Measurements from ENCODE around the gene ADAM12.
"Not testable (repeated sequence)": the region's sequence is repeated elsewhere in the genome, so short reads cannot be mapped to it uniquely, and the experiment has no call there.

The ADAM12 gene

DNA sequence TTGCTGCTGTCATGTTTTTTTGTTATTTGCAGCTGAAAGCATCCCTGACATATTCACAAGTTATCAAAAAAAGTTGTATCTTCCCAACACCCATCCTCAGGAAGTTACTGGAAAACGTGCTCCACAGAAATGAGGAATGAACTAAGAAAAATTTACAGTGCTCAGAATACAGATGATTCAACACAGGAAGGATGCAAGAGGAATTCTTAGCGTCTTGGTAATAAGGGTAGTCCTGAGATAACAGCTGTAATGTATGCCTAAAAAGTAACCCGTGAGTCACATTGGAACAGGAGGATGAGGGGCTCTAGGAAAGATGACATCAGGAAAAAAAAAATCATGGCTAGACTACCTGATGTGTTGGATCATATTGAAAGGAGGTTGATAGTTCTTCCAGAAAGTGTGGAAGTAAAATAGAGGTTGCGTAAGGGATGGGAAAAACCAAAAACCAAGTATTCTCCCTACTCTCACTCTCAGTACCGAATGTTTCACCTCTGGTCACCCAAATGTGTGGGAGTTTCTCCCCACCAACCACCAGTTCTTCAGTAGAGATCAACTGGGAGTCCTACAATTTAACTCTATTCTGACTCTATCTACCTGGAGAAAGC, 3.9 kb downstream of the ADAM12 start:
- no peaks in the 10 kb centered on the region for H3K27me3 ChIP-seq
- TF ChIP-seq, protein P1, sequence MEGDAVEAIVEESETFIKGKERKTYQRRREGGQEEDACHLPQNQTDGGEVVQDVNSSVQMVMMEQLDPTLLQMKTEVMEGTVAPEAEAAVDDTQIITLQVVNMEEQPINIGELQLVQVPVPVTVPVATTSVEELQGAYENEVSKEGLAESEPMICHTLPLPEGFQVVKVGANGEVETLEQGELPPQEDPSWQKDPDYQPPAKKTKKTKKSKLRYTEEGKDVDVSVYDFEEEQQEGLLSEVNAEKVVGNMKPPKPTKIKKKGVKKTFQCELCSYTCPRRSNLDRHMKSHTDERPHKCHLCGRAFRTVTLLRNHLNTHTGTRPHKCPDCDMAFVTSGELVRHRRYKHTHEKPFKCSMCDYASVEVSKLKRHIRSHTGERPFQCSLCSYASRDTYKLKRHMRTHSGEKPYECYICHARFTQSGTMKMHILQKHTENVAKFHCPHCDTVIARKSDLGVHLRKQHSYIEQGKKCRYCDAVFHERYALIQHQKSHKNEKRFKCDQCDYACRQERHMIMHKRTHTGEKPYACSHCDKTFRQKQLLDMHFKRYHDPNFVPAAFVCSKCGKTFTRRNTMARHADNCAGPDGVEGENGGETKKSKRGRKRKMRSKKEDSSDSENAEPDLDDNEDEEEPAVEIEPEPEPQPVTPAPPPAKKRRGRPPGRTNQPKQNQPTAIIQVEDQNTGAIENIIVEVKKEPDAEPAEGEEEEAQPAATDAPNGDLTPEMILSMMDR (IDR thresholded peaks at IDR 0.05; ENCODE audit: low read depth, low read length): no peak
- no peak overlapping the region for H3K4me3 ChIP-seq (ENCODE audit: low read depth, low read length)
- H3K36me3 ChIP-seq: no peaks in the 10 kb centered on the region
- no peaks in the 10 kb centered on the region for H3K9me3 ChIP-seq
- peaks cover 7% of the 10 kb centered on the region for H3K4me1 ChIP-seq
- DNase-seq: no peak

DNA sequence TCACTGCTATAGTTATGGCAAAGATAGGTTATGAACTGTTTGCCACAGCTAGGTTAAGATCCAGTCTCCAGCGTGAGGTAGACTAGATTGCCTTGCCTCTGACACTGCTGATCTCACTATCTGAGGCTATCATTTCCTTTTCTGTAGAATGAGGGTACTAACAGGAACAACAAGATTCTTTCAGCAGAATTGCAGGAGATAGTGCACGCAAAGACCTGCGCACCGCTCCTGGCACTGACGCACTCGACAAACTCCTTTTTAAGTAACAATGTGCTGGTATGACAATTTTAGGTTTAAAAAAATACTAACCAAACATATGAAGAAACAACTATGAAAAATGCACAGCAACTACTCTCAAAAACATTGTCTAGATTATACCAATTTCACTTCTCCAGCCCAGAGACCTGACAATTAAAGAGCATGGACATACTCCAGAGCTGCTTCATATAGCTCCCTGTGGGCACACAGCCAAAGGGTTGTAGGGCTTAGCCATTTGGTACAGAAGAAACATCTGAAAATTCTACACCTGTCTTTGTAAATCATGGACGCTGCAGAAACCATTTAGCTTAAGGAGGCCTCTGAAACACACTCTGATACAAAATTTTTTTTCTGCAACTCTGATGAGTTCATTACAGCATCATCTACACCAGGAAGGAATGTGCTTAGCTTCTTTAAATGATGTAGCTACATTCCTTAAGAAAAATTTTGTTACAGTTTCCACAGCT, 7.8 kb downstream of the ADAM12 start:
- Histone ChIP-seq H3K36me3 (no peaks in the 10 kb centered on the region), H3K27me3 (no peaks in the 10 kb centered on the region), H3K4me1 (peaks cover 7% of the 10 kb centered on the region), H3K9me3 (no peaks in the 10 kb centered on the region), H3K4me3 (ENCODE audit: low read depth, low read length) (peak overlapping the region; percentile 27)
- TF ChIP-seq, protein P1 (IDR thresholded peaks at IDR 0.05; ENCODE audit: low read depth, low read length): no peak
- DNase-seq: peak; percentile 78

DNA sequence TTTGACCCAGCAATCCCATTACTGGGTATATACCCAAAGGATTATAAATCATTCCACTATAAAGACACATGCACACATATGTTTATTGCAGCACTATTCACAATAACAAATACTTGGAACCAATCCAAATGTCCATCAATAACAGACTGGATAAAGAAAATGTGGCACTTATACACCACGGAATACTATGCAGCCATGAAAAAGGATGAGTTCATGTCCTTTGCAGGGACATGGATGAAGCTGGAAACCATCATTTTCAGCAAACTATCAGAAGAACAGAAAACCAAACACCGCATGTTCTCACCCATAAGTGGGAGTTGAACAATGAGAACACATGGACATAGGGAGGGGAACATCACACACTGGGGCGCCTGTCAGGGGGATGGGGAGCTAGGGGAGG, 9.1 kb downstream of the ADAM12 start:
- DNase-seq; H3K4me1 ChIP-seq; H3K36me3 ChIP-seq; H3K27me3 ChIP-seq; H3K9me3 ChIP-seq; H3K4me3 ChIP-seq (ENCODE audit: low read depth, low read length): not testable (repeated sequence)

DNA sequence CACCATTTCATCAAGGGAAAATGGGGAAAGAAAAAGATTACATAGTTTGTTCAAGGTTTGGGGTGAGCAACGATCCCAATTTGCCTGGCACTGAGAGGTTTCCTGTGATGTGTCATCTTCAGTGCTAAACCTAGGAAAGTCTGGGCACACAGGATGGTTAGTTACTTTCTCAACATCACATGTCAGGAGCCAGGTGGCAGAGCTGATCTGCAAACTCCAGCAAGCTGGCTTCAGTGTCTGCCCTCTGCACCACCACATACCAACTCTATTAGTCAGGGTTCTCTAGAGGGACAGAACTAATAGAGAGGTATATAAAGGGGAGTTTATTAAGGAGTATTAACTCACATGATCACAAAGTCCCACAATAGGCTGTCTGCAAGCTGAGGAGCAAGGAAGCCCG, 11.3 kb downstream of the ADAM12 start:
- H3K27me3 ChIP-seq: no peaks in the 10 kb centered on the region
- DNase-seq: no peak
- H3K4me3 ChIP-seq (ENCODE audit: low read depth, low read length): no peak overlapping the region
- no peaks in the 10 kb centered on the region for H3K36me3 ChIP-seq
- H3K9me3 ChIP-seq: no peaks in the 10 kb centered on the region
- TF ChIP-seq, protein P1 (IDR thresholded peaks at IDR 0.05; ENCODE audit: low read depth, low read length): no peak
- peaks cover 12% of the 10 kb centered on the region for H3K4me1 ChIP-seq

DNA sequence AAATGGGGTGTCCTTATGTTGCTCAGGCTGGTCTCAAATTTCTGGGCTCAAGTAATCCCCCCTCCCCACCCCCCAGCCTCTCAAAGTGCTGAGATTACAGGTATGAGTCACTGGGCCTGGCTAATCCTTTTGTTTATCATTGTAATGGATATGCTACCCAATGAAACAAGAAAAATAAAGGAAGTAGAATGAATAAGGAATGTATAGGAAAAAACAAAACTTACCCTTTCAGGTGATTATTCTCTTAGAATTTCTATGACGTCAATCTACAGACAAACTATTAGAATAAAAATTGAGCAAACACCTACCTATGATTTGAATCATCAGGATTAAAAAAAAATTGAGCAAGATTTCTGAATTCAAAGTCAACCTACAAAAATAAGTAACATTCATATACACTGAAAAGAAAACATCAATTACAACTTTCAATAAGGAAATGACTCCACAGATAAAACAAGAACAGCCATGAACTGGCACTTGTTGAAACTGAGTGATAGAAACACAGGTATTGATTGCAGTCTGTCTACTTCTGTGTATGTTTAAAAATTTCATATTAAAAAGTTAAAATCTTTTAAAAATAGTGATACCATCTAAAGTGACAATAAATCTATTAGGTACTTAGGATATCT, 12.2 kb downstream of the ADAM12 start:
- no peak overlapping the region for H3K4me3 ChIP-seq (ENCODE audit: low read depth, low read length)
- no peaks in the 10 kb centered on the region for H3K27me3 ChIP-seq
- H3K9me3 ChIP-seq: no peaks in the 10 kb centered on the region
- H3K4me1 ChIP-seq: peaks cover 16% of the 10 kb centered on the region
- TF ChIP-seq, protein P1 (IDR thresholded peaks at IDR 0.05; ENCODE audit: low read depth, low read length): no peak
- no peak for DNase-seq
- no peaks in the 10 kb centered on the region for H3K36me3 ChIP-seq

DNA sequence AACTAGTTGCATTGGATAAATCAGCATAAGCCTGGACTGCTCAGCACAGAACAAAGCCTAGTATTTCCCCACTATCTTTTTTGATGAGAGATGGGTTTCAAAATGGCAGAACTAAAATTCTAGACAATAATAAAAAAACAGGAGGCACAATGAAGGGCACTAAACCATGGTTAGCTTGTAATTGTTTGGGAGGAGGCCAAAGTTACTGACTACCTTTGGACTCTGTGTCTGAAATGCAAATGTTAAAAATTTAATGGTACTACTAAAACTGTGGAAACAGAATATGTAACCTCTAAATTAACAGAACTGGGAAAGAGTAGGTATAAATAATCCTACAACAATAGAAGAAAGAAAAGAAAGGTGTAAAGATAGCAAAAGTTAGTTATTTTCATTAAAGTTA, 13.0 kb downstream of the ADAM12 start:
- H3K4me1 ChIP-seq: peaks cover 16% of the 10 kb centered on the region
- TF ChIP-seq, protein P1 (IDR thresholded peaks at IDR 0.05; ENCODE audit: low read depth, low read length): no peak
- H3K36me3 ChIP-seq: no peaks in the 10 kb centered on the region
- DNase-seq: no peak
- no peaks in the 10 kb centered on the region for H3K27me3 ChIP-seq
- H3K9me3 ChIP-seq: no peaks in the 10 kb centered on the region
- H3K4me3 ChIP-seq (ENCODE audit: low read depth, low read length): no peak overlapping the region

Data from BE2C (cell line).